Gastrocnemius medialis (tissue), 4 donors: ENCODE results near the gene CAMSAP1. TPM values are rescaled to one million over a fixed set of nuclear protein-coding genes. Genes with fewer than 3 reads are reported as not detected.

ENCODE experiments used
- ATAC-seq, 2 donors: fragments of 150-250 bp; one replicate each; pipeline ENCODE4 v1.9.1; 2016
- DNase-seq, 2 donors: peaks; one replicate each; pipeline ENCODE4 v3.0.0-alpha.2; 2019
- H3K27ac ChIP-seq, 4 donors: fragments of 200-600 bp; sonication (generic); 1 replicate in 1 of 4; 2 replicates in 3 of 4; pipeline ENCODE4 v1.5.1; 2016 to 2018; ENCODE audit warnings: mild to moderate bottlenecking in 2 of 4, moderate library complexity in 1 of 4
- H3K27me3 ChIP-seq, 3 donors: fragments of 200-600 bp; sonication (generic) in 2 of 3; 1 replicate in 1 of 3; 2 replicates in 2 of 3; pipeline versions ENCODE4 v1.5.1 to v1.6.0; 2016 to 2019; ENCODE audit warnings: mild to moderate bottlenecking in 1 of 3, moderate library complexity in 1 of 3
- H3K36me3 ChIP-seq, 2 donors: fragments of 200-600 bp; sonication (generic) in 1 of 2; one replicate each; pipeline ENCODE4 v1.5.1; 2017 to 2018
- H3K4me1 ChIP-seq, 2 donors: fragments of 200-600 bp; sonication (generic) in 1 of 2; one replicate each; pipeline ENCODE4 v1.5.1; 2016 to 2017; ENCODE audit warnings: mild to moderate bottlenecking in 2 of 2
- H3K4me3 ChIP-seq, 4 donors: fragments of 200-600 bp; sonication (generic) in 3 of 4; 1 replicate in 1 of 4; 2 replicates in 3 of 4; pipeline ENCODE4 v1.5.1; 2016 to 2019; ENCODE audit warnings: mild to moderate bottlenecking in 2 of 4
- H3K9me3 ChIP-seq, 3 donors: fragments of 200-600 bp; sonication (generic) in 2 of 3; 1 replicate in 1 of 3; 2 replicates in 2 of 3; pipeline ENCODE4 v1.5.1; 2016 to 2019
- POLR2A ChIP-seq, 2 donors: fragments of 450-650 bp; IDR thresholded peaks; one replicate each; pipeline ENCODE4 v1.6.1; 2017; ENCODE audit warnings: antibody characterized with exemption in 2 of 2, mild to moderate bottlenecking in 2 of 2, moderate library complexity in 2 of 2
- in situ Hi-C, 4 donors: fragments of 200-750 bp; cut with MboI; loops; one replicate each; pipeline versions ENCODE4 v1.15.0 to v1.8.0; 2017; ENCODE audit warnings: low sequenced_read_pairs in 4 of 4
- intact Hi-C: fragments of 100-400 bp; cut with DNase I; formaldehyde crosslinking; loops from one replicate; pipeline ENCODE4 v1.15.1; 2023; ENCODE audit warnings: low total_unique reads
- total RNA-seq, 4 donors: library from RNA; depleted of rRNA; stranded (reverse); fragments of >200 nt; gene quantifications; one replicate each; pipeline versions ENCODE4 v1.1.0 to v1.2.3, GENCODE V29; 2016
- TF ChIP-seq, protein P1 (sequence below), 5 experiments: fragments of 450-650 bp in 3 of 5; fragments of 200-600 bp in 2 of 5; sonication (generic) in 2 of 5; IDR thresholded peaks in 4 of 5; conservative IDR thresholded peaks in 1 of 5; 1 replicate in 4 of 5; 2 replicates in 1 of 5; pipeline ENCODE4 v1.5.1; 2016 to 2019; ENCODE audit warnings: antibody characterized with exemption in 5 of 5, mild to moderate bottlenecking in 3 of 5, moderate library complexity in 3 of 5

The CAMSAP1 gene
- total RNA-seq, 4 donors from 2014 or later = 54.8 to 94.9 (median 82.9) TPM

GRCh38 chr9:135883410-135884089, 23.8 kb downstream of the CAMSAP1 start:
- no peak for DNase-seq
- in situ Hi-C loops = no loop called here

GRCh38 chr9:135882011-135882410, 25.3 kb downstream of the CAMSAP1 start:
- H3K4me3 ChIP-seq = no peak overlapping the region
- no peak for DNase-seq
- intact Hi-C loops (no loop called here), in situ Hi-C loops (no loop called here)
- H3K27ac ChIP-seq = no peak overlapping the region
- H3K27me3 ChIP-seq = no peaks in the 10 kb centered on the region
- no peaks in the 10 kb centered on the region for H3K9me3 ChIP-seq
- peaks cover 0 to 7% of the 10 kb centered on the region in 2 donors for H3K36me3 ChIP-seq
- H3K4me1 ChIP-seq = peaks cover 30 to 43% of the 10 kb centered on the region in 2 donors
- TF ChIP-seq POLR2A (IDR thresholded peaks at IDR 0.05) = no peak
- TF ChIP-seq, protein P1, sequence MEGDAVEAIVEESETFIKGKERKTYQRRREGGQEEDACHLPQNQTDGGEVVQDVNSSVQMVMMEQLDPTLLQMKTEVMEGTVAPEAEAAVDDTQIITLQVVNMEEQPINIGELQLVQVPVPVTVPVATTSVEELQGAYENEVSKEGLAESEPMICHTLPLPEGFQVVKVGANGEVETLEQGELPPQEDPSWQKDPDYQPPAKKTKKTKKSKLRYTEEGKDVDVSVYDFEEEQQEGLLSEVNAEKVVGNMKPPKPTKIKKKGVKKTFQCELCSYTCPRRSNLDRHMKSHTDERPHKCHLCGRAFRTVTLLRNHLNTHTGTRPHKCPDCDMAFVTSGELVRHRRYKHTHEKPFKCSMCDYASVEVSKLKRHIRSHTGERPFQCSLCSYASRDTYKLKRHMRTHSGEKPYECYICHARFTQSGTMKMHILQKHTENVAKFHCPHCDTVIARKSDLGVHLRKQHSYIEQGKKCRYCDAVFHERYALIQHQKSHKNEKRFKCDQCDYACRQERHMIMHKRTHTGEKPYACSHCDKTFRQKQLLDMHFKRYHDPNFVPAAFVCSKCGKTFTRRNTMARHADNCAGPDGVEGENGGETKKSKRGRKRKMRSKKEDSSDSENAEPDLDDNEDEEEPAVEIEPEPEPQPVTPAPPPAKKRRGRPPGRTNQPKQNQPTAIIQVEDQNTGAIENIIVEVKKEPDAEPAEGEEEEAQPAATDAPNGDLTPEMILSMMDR (IDR thresholded peaks at IDR 0.05 in 4 of 5, conservative IDR thresholded peaks at IDR 0.05 in 1 of 5) = no peak
- ATAC-seq = no peak

More at GRCh38 chr9:135883410-135884089, 23.8 kb downstream of the CAMSAP1 start:
- intact Hi-C loops = no loop called here
- Histone ChIP-seq H3K36me3 (peaks cover 0 to 7% of the 10 kb centered on the region in 2 donors), H3K27me3 (no peaks in the 10 kb centered on the region), H3K9me3 (no peaks in the 10 kb centered on the region), H3K4me1 (peaks cover 37 to 52% of the 10 kb centered on the region in 2 donors), H3K4me3 (no peak overlapping the region), H3K27ac (no peak overlapping the region)
- no peak for ATAC-seq
- TF ChIP-seq, protein P1 (IDR thresholded peaks at IDR 0.05 in 4 of 5, conservative IDR thresholded peaks at IDR 0.05 in 1 of 5) = no peak
- TF ChIP-seq POLR2A (IDR thresholded peaks at IDR 0.05) = no peak

- peaks cover 22 to 33% of the 10 kb centered on the region in 2 donors for H3K4me1 ChIP-seq
- H3K27me3 ChIP-seq = no peaks in the 10 kb centered on the region
- TF ChIP-seq POLR2A (IDR thresholded peaks at IDR 0.05) = no peak
- TF ChIP-seq, protein P1 (IDR thresholded peaks at IDR 0.05 in 4 of 5, conservative IDR thresholded peaks at IDR 0.05 in 1 of 5) = no peak
- peaks cover 0 to 7% of the 10 kb centered on the region in 2 donors for H3K36me3 ChIP-seq
- DNase-seq (no peak), ATAC-seq (no peak)
- in situ Hi-C loops (no loop called here), intact Hi-C loops (no loop called here)
- H3K9me3 ChIP-seq = no peaks in the 10 kb centered on the region
- no peak overlapping the region for H3K4me3 ChIP-seq
- peak overlapping the region in 1 of 4 donors; percentile 14 for H3K27ac ChIP-seq
Observed at GRCh38 chr9:135880438-135880837, 26.9 kb downstream of the CAMSAP1 start.

GRCh38 chr9:135879619-135880018, 27.7 kb downstream of the CAMSAP1 start:
- DNase-seq (peak in 1 of 2 donors; percentile 43), ATAC-seq (peak; percentile 80 to 85)
- Histone ChIP-seq H3K4me3 (no peak overlapping the region), H3K36me3 (peaks cover 0 to 7% of the 10 kb centered on the region in 2 donors), H3K9me3 (no peaks in the 10 kb centered on the region), H3K4me1 (peaks cover 20 to 27% of the 10 kb centered on the region in 2 donors), H3K27me3 (no peaks in the 10 kb centered on the region), H3K27ac (peak overlapping the region in 2 of 4 donors; percentile 2 to 14)
- in situ Hi-C loops (no loop called here), intact Hi-C loops (no loop called here)
- TF ChIP-seq POLR2A (IDR thresholded peaks at IDR 0.05) = no peak
- TF ChIP-seq, protein P1 (IDR thresholded peaks at IDR 0.05 in 4 of 5, conservative IDR thresholded peaks at IDR 0.05 in 1 of 5) = no peak
